Breast epithelium (tissue), 3 donors: Measurements from ENCODE around the gene MCM3AP.

ENCODE experiments used
- CTCF ChIP-seq, 3 donors: fragments of 450-650 bp; IDR thresholded peaks; one replicate each; pipeline ENCODE4 v1.5.1; 2016 to 2017; ENCODE audit warnings: antibody characterized with exemption in 3 of 3, mild to moderate bottlenecking in 3 of 3, moderate library complexity in 3 of 3
- POLR2A ChIP-seq: fragments of 450-650 bp; IDR thresholded peaks from one replicate; pipeline ENCODE4 v1.6.1; 2016; ENCODE audit warnings: antibody characterized with exemption, mild to moderate bottlenecking, moderate library complexity
- POLR2AphosphoS5 ChIP-seq, 3 donors: sonication (generic); formaldehyde crosslinking; IDR thresholded peaks; one replicate each; pipeline ENCODE4 v1.6.1; 2017; ENCODE audit warnings: antibody characterized with exemption in 3 of 3

- TF ChIP-seq CTCF (IDR thresholded peaks at IDR 0.05) (no peak), POLR2A (no peak), POLR2AphosphoS5 (IDR thresholded peaks at IDR 0.05) (no peak)
Observed at GRCh38 chr21:46329796-46330195, 44.4 kb upstream of the MCM3AP start.
